ENCODE data around the gene ORC4.

Gene ORC4

GRCh38 chr2:147933931-147934330 is 86.6 kb downstream of the ORC4 start:
- DNase-seq (ENCODE audit: low read depth): no peak

GRCh38 chr2:147927053-147927588 is 93.4 kb downstream of the ORC4 start:
- no peak for DNase-seq (ENCODE audit: low read depth)

GRCh38 chr2:147925886-147926285 is 94.7 kb downstream of the ORC4 start:
- no peak for DNase-seq (ENCODE audit: low read depth)

GRCh38 chr2:147924647-147925046 is 95.9 kb downstream of the ORC4 start:
- no peak for DNase-seq (ENCODE audit: low read depth)

- DNase-seq (ENCODE audit: low read depth): no peak
Measured at GRCh38 chr2:147923846-147924245, 96.7 kb downstream of the ORC4 start.

- no peak for DNase-seq (ENCODE audit: low read depth)
Measured at GRCh38 chr2:147917161-147917560, 103.4 kb downstream of the ORC4 start.

GRCh38 chr2:147916723-147917122 is 103.8 kb downstream of the ORC4 start:
- no peak for DNase-seq (ENCODE audit: low read depth)

GRCh38 chr2:147916067-147916466 is 104.5 kb downstream of the ORC4 start:
- no peak for DNase-seq (ENCODE audit: low read depth)

- no peak for DNase-seq (ENCODE audit: low read depth)
Measured at GRCh38 chr2:147913701-147914480, 106.6 kb downstream of the ORC4 start.

GRCh38 chr2:147910990-147911473 is 109.5 kb downstream of the ORC4 start:
- DNase-seq (ENCODE audit: low read depth): no peak

GRCh38 chr2:147909178-147909577 is 111.4 kb downstream of the ORC4 start:
- no peak for DNase-seq (ENCODE audit: low read depth)

- DNase-seq (ENCODE audit: low read depth): no peak
Measured at GRCh38 chr2:147904051-147904450, 116.5 kb downstream of the ORC4 start.

GRCh38 chr2:147888680-147889079 is 131.9 kb downstream of the ORC4 start:
- no peak for DNase-seq (ENCODE audit: low read depth)

- no peak for DNase-seq (ENCODE audit: low read depth)
Measured at GRCh38 chr2:147886136-147886535, 134.4 kb downstream of the ORC4 start.

GRCh38 chr2:147884830-147885229 is 135.7 kb downstream of the ORC4 start:
- DNase-seq (ENCODE audit: low read depth): no peak

- DNase-seq (ENCODE audit: low read depth): no peak
Measured at GRCh38 chr2:147882631-147883030, 137.9 kb downstream of the ORC4 start.

Measured in stimulated activated CD8-positive, alpha-beta memory T cell treated with anti-CD3 and anti-CD28 coated beads, Interleukin-4, amount 100 ng/mL, for 24 hours (primary cell).